CD4-positive, CD25-positive, alpha-beta regulatory T cell (primary cell): ENCODE data around the gene HPS4. TPM values are rescaled to one million over a fixed set of nuclear protein-coding genes. Genes with fewer than 3 reads are reported as not detected.
A peak's percentile ranks its signal among the peaks of the same experiment; 100 is the strongest.

Experiments
- ATAC-seq, 2 donors: fragments of 150-1000 bp; cut with Tn5 transposase; one replicate each; pipeline ENCODE4 v1.10.0; 2021; ENCODE audit warnings: low read depth in 2 of 2, moderate number of reproducible peaks in 2 of 2, moderate library complexity in 1 of 2
- DNase-seq, 3 donors: peaks; one replicate each; pipeline versions ENCODE4 v3.0.0 to v3.0.0-alpha.2; 2012 to 2022; ENCODE audit warnings: mixed read lengths in 1 of 3
- H3K27ac ChIP-seq: one replicate; pipeline ENCODE4 v1.7.0; 2013; ENCODE audit warnings: mild to moderate bottlenecking, low read length; ENCODE audit not compliant: insufficient read depth, poor library complexity, severe bottlenecking
- H3K27me3 ChIP-seq: one replicate; pipeline ENCODE4 v1.7.0; 2013; ENCODE audit warnings: low read length; ENCODE audit not compliant: control insufficient read depth, insufficient read depth
- H3K36me3 ChIP-seq: one replicate; pipeline ENCODE4 v1.7.0; 2013; ENCODE audit warnings: mild to moderate bottlenecking, low read length, moderate library complexity; ENCODE audit not compliant: control insufficient read depth, insufficient read depth
- H3K4me1 ChIP-seq: 2 replicates; pipeline ENCODE4 v1.7.0; 2013; ENCODE audit warnings: mild to moderate bottlenecking, low read length; ENCODE audit not compliant: insufficient read depth, control insufficient read depth, poor library complexity, severe bottlenecking
- H3K4me3 ChIP-seq: one replicate; pipeline ENCODE4 v1.7.0; 2013; ENCODE audit warnings: low read depth, mild to moderate bottlenecking, low read length, moderate library complexity
- H3K9me3 ChIP-seq, 2 experiments: 1 replicate in 1 of 2; 2 replicates in 1 of 2; pipeline ENCODE4 v1.7.0; 2013; ENCODE audit warnings: low read length in 2 of 2, mild to moderate bottlenecking in 1 of 2, moderate library complexity in 1 of 2; ENCODE audit not compliant: control insufficient read depth in 2 of 2
- H3K27ac Mint-ChIP-seq, 3 donors: one replicate each; pipeline ENCODE4 v1.8.0; 2020 to 2022; ENCODE audit warnings: mild to moderate bottlenecking in 3 of 3, mixed read lengths in 3 of 3, moderate library complexity in 2 of 3
- H3K27me3 Mint-ChIP-seq: one replicate; pipeline ENCODE4 v1.8.0; 2022; ENCODE audit warnings: mild to moderate bottlenecking, mixed read lengths
- H3K36me3 Mint-ChIP-seq: one replicate; pipeline ENCODE4 v1.8.0; 2020; ENCODE audit warnings: mixed read lengths
- H3K4me1 Mint-ChIP-seq, 4 donors: one replicate each; pipeline ENCODE4 v1.8.0; 2020 to 2022; ENCODE audit warnings: mixed read lengths in 4 of 4, mild to moderate bottlenecking in 1 of 4
- H3K4me3 Mint-ChIP-seq, 4 donors: one replicate each; pipeline ENCODE4 v1.8.0; 2020 to 2022; ENCODE audit warnings: mild to moderate bottlenecking in 4 of 4, mixed read lengths in 4 of 4, moderate library complexity in 3 of 4
- H3K9me3 Mint-ChIP-seq, 7 donors: one replicate each; pipeline ENCODE4 v1.8.0; 2020 to 2022; ENCODE audit warnings: mixed read lengths in 7 of 7, mild to moderate bottlenecking in 3 of 7, moderate library complexity in 2 of 7
- polyA plus RNA-seq, 4 donors: library from polyadenylated mRNA; unstranded; fragments of 300-500 nt; fragmentation: Illumina TruSeq; gene quantifications; one replicate each; pipeline ENCODE4 v1.2.3, GENCODE V29; 2021
- total RNA-seq: library from RNA; stranded (reverse); gene quantifications from one replicate; pipeline ENCODE4 v1.2.3, GENCODE V29; 2022

HPS4 gene
- total and polyA plus RNA-seq, 5 donors from 2014 or later = 12.0 to 44.6 (median 13.7) TPM

GRCh38 chr22:26429458-26430286 lies 53.9 kb downstream of the HPS4 start:
- ATAC-seq = peak in 1 of 2 donors; percentile 1
- Histone ChIP-seq H3K27me3 (no peaks in the 10 kb centered on the region), H3K9me3 (no peaks in the 10 kb centered on the region), H3K36me3 (peaks cover 4% of the 10 kb centered on the region), H3K27ac (no peak overlapping the region), H3K4me3 (peak overlapping the region; percentile 51), H3K4me1 (peaks cover 19% of the 10 kb centered on the region)
- peak; percentile 4 to 17 (median 11) for DNase-seq
- Mint-ChIP-seq H3K27me3 (peaks cover 5% of the 10 kb centered on the region), H3K4me3 (peak overlapping the region; percentile 79 to 91 (median 84)), H3K27ac (peak overlapping the region in 2 of 3 donors; percentile 57 to 61), H3K9me3 (no peaks in the 10 kb centered on the region), H3K36me3 (peaks cover 4% of the 10 kb centered on the region), H3K4me1 (peaks cover 6 to 43% (median 27%) of the 10 kb centered on the region in 4 donors)

DNA sequence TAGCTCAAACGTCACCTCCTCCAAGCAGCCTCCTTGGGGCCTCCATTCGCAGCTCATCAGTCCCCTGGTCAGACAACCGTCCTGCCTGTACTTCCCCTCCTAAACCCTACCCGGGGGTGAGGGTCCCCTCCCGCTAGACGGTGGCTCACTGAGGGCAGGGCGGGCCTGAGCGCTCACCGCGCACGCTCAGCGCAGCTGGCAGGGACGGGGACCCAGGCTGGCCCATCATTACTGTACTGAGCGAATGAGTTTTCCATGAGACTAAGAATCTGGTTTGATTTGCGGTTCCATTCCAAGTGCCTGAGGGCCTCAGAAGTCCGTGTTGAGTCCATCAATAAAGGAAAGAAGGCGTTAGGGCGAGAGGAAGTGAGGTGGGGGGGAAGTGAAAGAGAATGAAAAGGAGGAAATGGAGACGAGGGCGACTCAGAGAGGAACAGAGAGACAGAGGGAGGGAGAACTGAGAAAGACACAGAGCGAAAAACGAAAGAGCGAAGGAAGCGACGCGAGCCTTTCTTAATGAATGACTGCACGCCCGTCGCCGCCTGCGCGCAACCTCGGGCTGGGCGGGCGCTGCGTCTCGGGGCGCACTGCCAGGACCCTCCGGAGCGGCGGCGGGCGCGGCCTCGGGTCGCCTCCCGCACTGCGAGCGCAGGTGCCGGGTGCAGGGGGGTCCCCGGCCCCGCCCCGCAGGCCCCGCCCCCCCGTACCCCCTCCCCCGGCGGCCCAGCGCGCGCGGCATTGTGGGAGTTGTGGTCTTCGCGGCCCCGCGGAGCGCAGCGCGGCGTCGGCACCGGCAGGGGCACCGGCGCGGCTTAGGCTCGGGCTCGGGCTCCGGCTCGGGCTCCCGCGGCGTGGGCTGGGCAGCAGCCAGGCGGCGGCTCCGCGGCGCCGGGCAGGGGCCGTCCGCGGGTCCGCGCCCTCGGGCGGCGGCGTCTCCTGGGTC lies 54.8 kb downstream of the HPS4 start, which contains the start of gene ASPHD2:
Gene ASPHD2, plus strand, starts transcription at position 746 of the 943 bp plus-strand sequence. CDS start 4,356 bp downstream, outside the sequence.
- Mint-ChIP-seq H3K4me1 (peaks cover 6 to 43% (median 27%) of the 10 kb centered on the region in 4 donors), H3K9me3 (peaks cover 0 to 2% (median 0%) of the 10 kb centered on the region in 7 donors), H3K4me3 (peak within 1 kb of the TSS; percentile 95 to 100 (median 96)), H3K27ac (peak within 1 kb of the TSS; percentile 96 to 100 (median 97)), H3K36me3 (no peaks in the 10 kb centered on the region), H3K27me3 (peaks cover 5% of the 10 kb centered on the region)
- Histone ChIP-seq H3K27ac (peak within 1 kb of the TSS; percentile 96), H3K36me3 (peaks cover 4% of the 10 kb centered on the region), H3K27me3 (no peaks in the 10 kb centered on the region), H3K4me1 (peaks cover 19% of the 10 kb centered on the region), H3K4me3 (peak within 1 kb of the TSS; percentile 96), H3K9me3 (peaks cover 0 to 2% of the 10 kb centered on the region in 2 experiments)
- DNase-seq = peak; percentile 77 to 90 (median 86)
- ATAC-seq = peak; percentile 86 to 88

GRCh38 chr22:26426924-26427323 lies 56.7 kb downstream of the HPS4 start:
- peak overlapping the region; percentile 60 to 95 (median 76) for H3K4me3 Mint-ChIP-seq
- H3K4me1 Mint-ChIP-seq = peaks cover 6 to 38% (median 21%) of the 10 kb centered on the region in 4 donors
- peaks cover 4% of the 10 kb centered on the region for H3K27me3 ChIP-seq
- peaks cover 5% of the 10 kb centered on the region for H3K27me3 Mint-ChIP-seq
- no peaks in the 10 kb centered on the region for H3K36me3 ChIP-seq
- peaks cover 13 to 14% of the 10 kb centered on the region in 2 experiments for H3K9me3 ChIP-seq
- H3K9me3 Mint-ChIP-seq = peaks cover 0 to 13% (median 2%) of the 10 kb centered on the region in 7 donors
- ATAC-seq (no peak), DNase-seq (no peak)
- H3K27ac Mint-ChIP-seq = peak overlapping the region; percentile 39 to 57 (median 55)
- H3K4me3 ChIP-seq = no peak overlapping the region
- no peak overlapping the region for H3K27ac ChIP-seq
- H3K4me1 ChIP-seq = peaks cover 19% of the 10 kb centered on the region
- H3K36me3 Mint-ChIP-seq = no peaks in the 10 kb centered on the region

DNA sequence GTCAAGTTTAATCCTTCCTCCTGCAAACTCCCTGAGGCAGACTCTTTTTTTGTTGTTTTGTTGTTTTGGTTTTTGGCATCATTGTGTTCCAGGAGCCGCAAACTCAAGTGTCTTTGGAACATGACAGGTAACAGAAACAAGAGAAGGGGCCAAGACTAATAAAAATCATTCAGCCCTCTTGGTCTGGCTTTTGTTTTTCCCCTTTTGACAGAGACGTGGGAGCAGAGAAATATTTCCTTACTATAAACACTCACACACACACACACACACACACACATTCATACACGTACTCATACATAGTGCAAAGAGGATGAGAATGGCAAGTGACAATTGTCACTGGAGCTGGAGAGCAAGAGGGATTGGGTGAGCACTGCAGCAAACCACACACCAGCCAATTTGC lies 65.0 kb downstream of the HPS4 start:
- Mint-ChIP-seq H3K27ac (no peak overlapping the region), H3K27me3 (peaks cover 20% of the 10 kb centered on the region), H3K4me1 (no peaks in the 10 kb centered on the region), H3K9me3 (peaks cover 0 to 11% (median 4%) of the 10 kb centered on the region in 7 donors), H3K4me3 (no peak overlapping the region), H3K36me3 (no peaks in the 10 kb centered on the region)
- DNase-seq (no peak), ATAC-seq (no peak)
- H3K4me1 ChIP-seq = no peaks in the 10 kb centered on the region
- no peak overlapping the region for H3K27ac ChIP-seq
- H3K9me3 ChIP-seq = peaks cover 10 to 13% of the 10 kb centered on the region in 2 experiments
- H3K27me3 ChIP-seq = peaks cover 22% of the 10 kb centered on the region
- no peak overlapping the region for H3K4me3 ChIP-seq
- H3K36me3 ChIP-seq = no peaks in the 10 kb centered on the region

GRCh38 chr22:26417406-26417805 lies 66.2 kb downstream of the HPS4 start:
- H3K9me3 ChIP-seq = peaks cover 0 to under 1% of the 10 kb centered on the region in 2 experiments
- H3K4me3 ChIP-seq = no peak overlapping the region
- Mint-ChIP-seq H3K4me3 (no peak overlapping the region), H3K4me1 (no peaks in the 10 kb centered on the region), H3K27ac (no peak overlapping the region), H3K27me3 (peaks cover 27% of the 10 kb centered on the region), H3K36me3 (no peaks in the 10 kb centered on the region), H3K9me3 (peaks cover 0 to 1% (median 0%) of the 10 kb centered on the region in 7 donors)
- ATAC-seq = no peak
- H3K27ac ChIP-seq = no peak overlapping the region
- H3K4me1 ChIP-seq = no peaks in the 10 kb centered on the region
- H3K36me3 ChIP-seq = no peaks in the 10 kb centered on the region
- H3K27me3 ChIP-seq = peaks cover 20% of the 10 kb centered on the region
- DNase-seq = no peak

DNA sequence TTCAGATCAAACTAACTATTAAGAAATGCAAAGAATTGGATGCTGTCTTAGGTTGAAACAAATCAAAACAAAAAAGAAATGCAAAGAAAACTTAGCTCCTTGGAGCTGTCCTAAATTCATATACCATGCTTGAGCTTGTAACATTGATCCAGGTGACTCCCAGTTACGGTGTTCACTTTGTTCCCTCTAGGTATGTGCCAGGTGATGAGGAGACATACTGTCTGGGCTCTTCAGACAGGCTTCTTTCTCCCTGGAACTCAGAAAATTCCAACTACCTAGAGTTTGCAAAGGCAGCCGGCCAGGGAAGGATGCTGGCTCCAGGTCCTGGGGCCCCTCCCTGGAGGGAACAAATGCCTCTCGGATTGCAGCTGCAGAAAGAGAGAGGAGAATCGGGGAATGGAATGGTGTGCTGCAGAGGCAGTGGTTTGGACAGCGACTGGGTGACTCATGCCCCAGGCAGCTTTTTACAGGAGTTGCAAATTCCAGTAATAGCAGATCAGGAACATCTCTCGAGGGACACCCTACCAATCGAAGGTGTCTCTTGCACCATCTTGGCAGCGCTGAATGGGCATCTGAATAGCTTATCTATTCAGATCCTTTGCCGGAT lies 66.8 kb downstream of the HPS4 start:
- Mint-ChIP-seq H3K27ac (no peak overlapping the region), H3K9me3 (peaks cover 0 to 1% (median 0%) of the 10 kb centered on the region in 7 donors), H3K4me1 (no peaks in the 10 kb centered on the region), H3K36me3 (no peaks in the 10 kb centered on the region), H3K27me3 (peaks cover 27% of the 10 kb centered on the region), H3K4me3 (no peak overlapping the region)
- H3K4me3 ChIP-seq = no peak overlapping the region
- H3K27me3 ChIP-seq = peaks cover 21% of the 10 kb centered on the region
- no peaks in the 10 kb centered on the region for H3K4me1 ChIP-seq
- H3K9me3 ChIP-seq = no peaks in the 10 kb centered on the region
- H3K36me3 ChIP-seq = no peaks in the 10 kb centered on the region
- H3K27ac ChIP-seq = no peak overlapping the region
- ATAC-seq (no peak), DNase-seq (no peak)

DNA sequence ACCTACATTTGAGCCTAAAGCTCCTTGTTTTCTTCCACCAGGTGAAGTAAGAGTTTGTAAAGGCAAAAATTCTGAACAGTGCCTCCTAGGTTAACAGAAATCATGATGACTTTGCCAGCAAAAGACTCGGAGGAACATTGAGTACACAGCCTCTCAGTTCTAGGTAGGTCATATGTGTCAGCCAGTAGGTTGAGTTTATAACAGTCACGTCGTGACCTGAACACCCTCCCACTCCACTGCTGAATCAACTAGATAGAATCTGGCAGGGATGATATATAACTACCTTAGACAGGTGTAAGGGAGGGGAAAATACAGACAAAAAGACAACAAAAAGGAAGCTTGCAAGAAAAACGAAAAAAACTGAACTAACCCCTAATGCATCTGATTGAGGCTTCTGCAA lies 67.3 kb downstream of the HPS4 start:
- ATAC-seq = no peak
- Mint-ChIP-seq H3K4me1 (no peaks in the 10 kb centered on the region), H3K27me3 (peaks cover 24% of the 10 kb centered on the region), H3K27ac (no peak overlapping the region), H3K4me3 (no peak overlapping the region), H3K36me3 (no peaks in the 10 kb centered on the region), H3K9me3 (peaks cover 0 to 1% (median 0%) of the 10 kb centered on the region in 7 donors)
- no peak for DNase-seq
- Histone ChIP-seq H3K36me3 (no peaks in the 10 kb centered on the region), H3K27me3 (peaks cover 22% of the 10 kb centered on the region), H3K4me3 (no peak overlapping the region), H3K27ac (no peak overlapping the region), H3K9me3 (no peaks in the 10 kb centered on the region), H3K4me1 (no peaks in the 10 kb centered on the region)
